ENCODE measurements around the gene DROSHA. TPM values are rescaled to one million over a fixed set of nuclear protein-coding genes. Genes with fewer than 3 reads are reported as not detected.

The DROSHA gene
- total and polyA plus RNA-seq, 2 of the 4 experiments (the other 2 are of a cell fraction) = 36.4 to 36.5 TPM

DNA sequence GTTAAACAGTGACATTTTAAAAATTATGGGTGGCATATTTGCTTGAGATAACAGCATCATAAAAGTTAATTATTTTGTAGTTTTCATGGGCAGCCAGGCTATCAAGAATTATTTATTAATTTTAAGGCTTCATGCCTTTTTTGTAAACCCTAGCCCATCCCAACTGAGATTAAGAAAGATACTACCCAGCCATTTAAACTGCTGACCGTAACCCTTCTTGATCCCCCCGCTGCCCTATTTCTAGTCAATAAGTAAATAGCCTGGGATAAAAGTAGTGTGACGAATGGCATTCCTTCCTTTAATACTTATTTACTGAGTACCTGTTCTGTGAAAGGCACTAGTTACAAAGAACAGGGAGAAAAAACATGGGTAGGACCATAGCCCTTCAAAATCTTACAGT lies 88.3 kb downstream of the DROSHA start:
- H2BK15ac ChIP-seq (ENCODE audit: low read depth, low read length) = no peak overlapping the region; the same call in 2 of the 3 replicates
- intact Hi-C loops (cut with micrococcal nuclease) = loop anchor here (2.0 kb wide), 1 partner anchor 37 kb away; no protein-coding TSS in a partner anchor
- no peaks in the 10 kb centered on the region for H3K27me3 ChIP-seq (ENCODE audit: control insufficient read depth, insufficient read depth, low read length)
- ChIA-PET POLR2A (ENCODE audit: unreplicated experiment) (no interaction called here), CTCF (no interaction called here)
- peaks cover 3% of the 10 kb centered on the region for H3K4me1 ChIP-seq (ENCODE audit: control insufficient read depth, insufficient read depth, low read length)
- no peak overlapping the region for H2BK5ac ChIP-seq (ENCODE audit: low read depth, low read length, poor library complexity, severe bottlenecking)
- H3K4me2 ChIP-seq (ENCODE audit: low read depth, low read length) = no peak overlapping the region
- no peak overlapping the region for H4K8ac ChIP-seq (ENCODE audit: low read depth in 2 of 2, low read length in 2 of 2)
- H2BK120ac ChIP-seq (ENCODE audit: low read depth, low read length) = no peak overlapping the region
- H3K14ac ChIP-seq (replicated peaks; ENCODE audit: low read depth, low read length) = no peak overlapping the region
- no peak overlapping the region for H2AK9ac ChIP-seq (replicated peaks; ENCODE audit: low read depth, low read length, poor library complexity)
- no peaks in the 10 kb centered on the region for H4K20me1 ChIP-seq (ENCODE audit: insufficient read depth, low read length)
- H3K27ac ChIP-seq (ENCODE audit: insufficient read depth, low read length) = no peak overlapping the region
- no peak overlapping the region for H2BK20ac ChIP-seq (ENCODE audit: low read depth, low read length)
- in situ Hi-C loops (cut with MboI; ENCODE audit: low sequenced_read_pairs) = no loop called here
- no peak overlapping the region for H2AK5ac ChIP-seq (ENCODE audit: low read depth, low read length)
- no peak overlapping the region for H3K4ac ChIP-seq (ENCODE audit: low read depth, low read length)
- peaks cover 4% of the 10 kb centered on the region; the same call in 1 of the 2 replicates for H3K36me3 ChIP-seq (ENCODE audit: control insufficient read depth, insufficient read depth, low read length)
- no peak overlapping the region for H3K23ac ChIP-seq (ENCODE audit: low read depth, low read length)
- dilution Hi-C loops (cut with HindIII; ENCODE audit: low sequenced_read_pairs, unreplicated experiment) = no loop called here
- no peak overlapping the region for H3K18ac ChIP-seq (ENCODE audit: low read depth, low read length)
- no peaks in the 10 kb centered on the region for H3K9me3 ChIP-seq (ENCODE audit: control insufficient read depth, insufficient read depth, low read length)
- H2AFZ ChIP-seq (replicated peaks; ENCODE audit: low read length, poor library complexity) = no peak overlapping the region
- DNase-seq = no peak
- H3K9ac ChIP-seq (ENCODE audit: low read depth, low read length) = no peak overlapping the region
- no peak overlapping the region for H3K56ac ChIP-seq (ENCODE audit: extremely low read depth, insufficient read depth, low read length)
- ATAC-seq (ENCODE audit: low read depth) = no peak
- H3K79me1 ChIP-seq (ENCODE audit: low read depth in 1 of 2, low read length in 2 of 2) = peaks cover 29 to 47% of the 10 kb centered on the region in 2 experiments
- H4K91ac ChIP-seq (ENCODE audit: insufficient read depth, low read depth, low read length) = no peak overlapping the region
- H3K9me1 ChIP-seq (ENCODE audit: insufficient read depth, low read length) = peaks cover 6% of the 10 kb centered on the region; the same call in 1 of the 2 replicates
- BruUV-seq (replicated peaks) = no TSS peak
- TF ChIP-seq, protein P1, sequence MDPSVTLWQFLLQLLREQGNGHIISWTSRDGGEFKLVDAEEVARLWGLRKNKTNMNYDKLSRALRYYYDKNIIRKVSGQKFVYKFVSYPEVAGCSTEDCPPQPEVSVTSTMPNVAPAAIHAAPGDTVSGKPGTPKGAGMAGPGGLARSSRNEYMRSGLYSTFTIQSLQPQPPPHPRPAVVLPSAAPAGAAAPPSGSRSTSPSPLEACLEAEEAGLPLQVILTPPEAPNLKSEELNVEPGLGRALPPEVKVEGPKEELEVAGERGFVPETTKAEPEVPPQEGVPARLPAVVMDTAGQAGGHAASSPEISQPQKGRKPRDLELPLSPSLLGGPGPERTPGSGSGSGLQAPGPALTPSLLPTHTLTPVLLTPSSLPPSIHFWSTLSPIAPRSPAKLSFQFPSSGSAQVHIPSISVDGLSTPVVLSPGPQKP (IDR thresholded peaks at IDR 0.05; ENCODE audit: borderline replicate concordance, low read depth, low read length) = no peak
- TF ChIP-seq FOS (IDR thresholded peaks at IDR 0.05; ENCODE audit: low read depth, low read length) (no peak), MAFK (IDR thresholded peaks at IDR 0.05; ENCODE audit: low read depth, low read length) (no peak), RCOR1 (IDR thresholded peaks at IDR 0.05; ENCODE audit: insufficient replicate concordance, low read length) (no peak), CEBPB (IDR thresholded peaks at IDR 0.05; ENCODE audit: low read depth, low read length) (no peak), BHLHE40 (IDR thresholded peaks at IDR 0.05; ENCODE audit: low read depth, low read length) (no peak), MXI1 (IDR thresholded peaks at IDR 0.05; ENCODE audit: borderline replicate concordance, low read depth, low read length) (no peak), POLR2A (IDR thresholded peaks at IDR 0.05; ENCODE audit: low read depth, low read length) (no peak), CHD1 (IDR thresholded peaks at IDR 0.05; ENCODE audit: low read depth, low read length) (no peak), SMC3 (IDR thresholded peaks at IDR 0.05; ENCODE audit: low read depth, low read length) (no peak), RAD21 (IDR thresholded peaks at IDR 0.05; ENCODE audit: low read length) (no peak), MAZ (IDR thresholded peaks at IDR 0.05; ENCODE audit: borderline replicate concordance, low read depth, low read length) (no peak), NFE2L2 (IDR thresholded peaks at IDR 0.05; ENCODE audit: low read depth, low read length) (no peak), RFX5 (IDR thresholded peaks at IDR 0.05; ENCODE audit: low read depth, low read length) (no peak)
- TF ChIP-seq, protein P2, sequence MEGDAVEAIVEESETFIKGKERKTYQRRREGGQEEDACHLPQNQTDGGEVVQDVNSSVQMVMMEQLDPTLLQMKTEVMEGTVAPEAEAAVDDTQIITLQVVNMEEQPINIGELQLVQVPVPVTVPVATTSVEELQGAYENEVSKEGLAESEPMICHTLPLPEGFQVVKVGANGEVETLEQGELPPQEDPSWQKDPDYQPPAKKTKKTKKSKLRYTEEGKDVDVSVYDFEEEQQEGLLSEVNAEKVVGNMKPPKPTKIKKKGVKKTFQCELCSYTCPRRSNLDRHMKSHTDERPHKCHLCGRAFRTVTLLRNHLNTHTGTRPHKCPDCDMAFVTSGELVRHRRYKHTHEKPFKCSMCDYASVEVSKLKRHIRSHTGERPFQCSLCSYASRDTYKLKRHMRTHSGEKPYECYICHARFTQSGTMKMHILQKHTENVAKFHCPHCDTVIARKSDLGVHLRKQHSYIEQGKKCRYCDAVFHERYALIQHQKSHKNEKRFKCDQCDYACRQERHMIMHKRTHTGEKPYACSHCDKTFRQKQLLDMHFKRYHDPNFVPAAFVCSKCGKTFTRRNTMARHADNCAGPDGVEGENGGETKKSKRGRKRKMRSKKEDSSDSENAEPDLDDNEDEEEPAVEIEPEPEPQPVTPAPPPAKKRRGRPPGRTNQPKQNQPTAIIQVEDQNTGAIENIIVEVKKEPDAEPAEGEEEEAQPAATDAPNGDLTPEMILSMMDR (conservative IDR thresholded peaks at IDR 0.05; ENCODE audit: low read depth, low read length) = no peak
- TF ChIP-seq, protein P3, sequence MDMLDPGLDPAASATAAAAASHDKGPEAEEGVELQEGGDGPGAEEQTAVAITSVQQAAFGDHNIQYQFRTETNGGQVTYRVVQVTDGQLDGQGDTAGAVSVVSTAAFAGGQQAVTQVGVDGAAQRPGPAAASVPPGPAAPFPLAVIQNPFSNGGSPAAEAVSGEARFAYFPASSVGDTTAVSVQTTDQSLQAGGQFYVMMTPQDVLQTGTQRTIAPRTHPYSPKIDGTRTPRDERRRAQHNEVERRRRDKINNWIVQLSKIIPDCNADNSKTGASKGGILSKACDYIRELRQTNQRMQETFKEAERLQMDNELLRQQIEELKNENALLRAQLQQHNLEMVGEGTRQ (IDR thresholded peaks at IDR 0.05; ENCODE audit: low read depth, low read length) = no peak
- no peak overlapping the region for H3K4me3 ChIP-seq (ENCODE audit: insufficient read depth, low read depth, low read length)
- H4K5ac ChIP-seq (ENCODE audit: low read depth, low read length) = no peak overlapping the region
- WGBS, 2 experiments (ENCODE audit: extremely low coverage in 2 of 2, insufficient read length in 1 of 2) = no CpG with 5 or more reads among the region's 3 CpGs
